ENCODE results near the gene HES3. TPM values are rescaled to one million over a fixed set of nuclear protein-coding genes. Genes with fewer than 3 reads are reported as not detected.

Gene HES3
- polyA plus RNA-seq, 1 experiment = not detected

GRCh38 chr1:6265151-6265550 lies 21.2 kb downstream of the HES3 start:
- Histone ChIP-seq H3K4me3 (ENCODE audit: low read depth, low read length) (no peak overlapping the region), H3K27me3 (ENCODE audit: control insufficient read depth, insufficient read depth, low read length) (no peaks in the 10 kb centered on the region), H3K36me3 (ENCODE audit: control insufficient read depth, insufficient read depth, low read length) (no peaks in the 10 kb centered on the region)
- no peak for TF ChIP-seq CTCF (IDR thresholded peaks at IDR 0.05; ENCODE audit: insufficient read depth, low read depth, low read length)
- CTCF ChIA-PET = interaction anchor here (0.8 to 1.0 kb wide), 2 partner anchors 18 to 215 kb away, joined by 3 read pairs; no protein-coding TSS in a partner anchor
- POLR2A ChIA-PET = no interaction called here
- no peak for DNase-seq (ENCODE audit: low read depth)

- ChIA-PET POLR2A (no interaction called here), CTCF (interaction anchor here (0.6 to 1.6 kb wide), 3 partner anchors 16 to 63 kb away, joined by 3 read pairs; no protein-coding TSS in a partner anchor)
- Histone ChIP-seq H3K4me3 (ENCODE audit: low read depth, low read length) (no peak overlapping the region), H3K36me3 (ENCODE audit: control insufficient read depth, insufficient read depth, low read length) (no peaks in the 10 kb centered on the region), H3K27me3 (ENCODE audit: control insufficient read depth, insufficient read depth, low read length) (no peaks in the 10 kb centered on the region)
- DNase-seq (ENCODE audit: low read depth) = no peak
- no peak for TF ChIP-seq CTCF (IDR thresholded peaks at IDR 0.05; ENCODE audit: insufficient read depth, low read depth, low read length)
Observed at GRCh38 chr1:6266641-6267040, 22.7 kb downstream of the HES3 start.

- no peak for DNase-seq (ENCODE audit: low read depth)
- Histone ChIP-seq H3K4me3 (ENCODE audit: low read depth, low read length) (no peak overlapping the region), H3K27me3 (ENCODE audit: control insufficient read depth, insufficient read depth, low read length) (no peaks in the 10 kb centered on the region), H3K36me3 (ENCODE audit: control insufficient read depth, insufficient read depth, low read length) (no peaks in the 10 kb centered on the region)
- POLR2A ChIA-PET = no interaction called here
- CTCF ChIA-PET = interaction anchor here (0.6 to 1.6 kb wide), 4 partner anchors 22 to 81 kb away, joined by 3 to 6 read pairs (median 3); no protein-coding TSS in a partner anchor
- no peak for TF ChIP-seq CTCF (IDR thresholded peaks at IDR 0.05; ENCODE audit: insufficient read depth, low read depth, low read length)
Observed at GRCh38 chr1:6267686-6268322, 23.8 kb downstream of the HES3 start.

- CTCF ChIA-PET = interaction anchor here (1.5 kb wide), 1 partner anchor 81 kb away, joined by 6 read pairs; no protein-coding TSS in a partner anchor
- TF ChIP-seq CTCF (IDR thresholded peaks at IDR 0.05; ENCODE audit: insufficient read depth, low read depth, low read length) = no peak
- no peaks in the 10 kb centered on the region for H3K36me3 ChIP-seq (ENCODE audit: control insufficient read depth, insufficient read depth, low read length)
- no peak overlapping the region for H3K4me3 ChIP-seq (ENCODE audit: low read depth, low read length)
- DNase-seq (ENCODE audit: low read depth) = no peak
- no peaks in the 10 kb centered on the region for H3K27me3 ChIP-seq (ENCODE audit: control insufficient read depth, insufficient read depth, low read length)
- POLR2A ChIA-PET = no interaction called here
Observed at GRCh38 chr1:6268415-6268814, 24.4 kb downstream of the HES3 start.

GRCh38 chr1:6269296-6269695 lies 25.3 kb downstream of the HES3 start:
- POLR2A ChIA-PET = no interaction called here
- H3K4me3 ChIP-seq (ENCODE audit: low read depth, low read length) = no peak overlapping the region
- H3K27me3 ChIP-seq (ENCODE audit: control insufficient read depth, insufficient read depth, low read length) = no peaks in the 10 kb centered on the region
- CTCF ChIA-PET = no interaction called here
- no peak for DNase-seq (ENCODE audit: low read depth)
- TF ChIP-seq CTCF (IDR thresholded peaks at IDR 0.05; ENCODE audit: insufficient read depth, low read depth, low read length) = no peak
- no peaks in the 10 kb centered on the region for H3K36me3 ChIP-seq (ENCODE audit: control insufficient read depth, insufficient read depth, low read length)
